GM21717 (cell line): ENCODE measurements around the gene PSMG2.
"Not testable (repeated sequence)": the region's sequence is repeated elsewhere in the genome, so short reads cannot be mapped to it uniquely, and the experiment has no call there.

Experiments used
- ATAC-seq: cut with Tn5 transposase; IDR thresholded peaks from one replicate; pipeline ENCODE4 v1.9.1; 2021; ENCODE audit warnings: mild to moderate bottlenecking, moderate library complexity; ENCODE audit not compliant: unreplicated experiment

Gene PSMG2

DNA sequence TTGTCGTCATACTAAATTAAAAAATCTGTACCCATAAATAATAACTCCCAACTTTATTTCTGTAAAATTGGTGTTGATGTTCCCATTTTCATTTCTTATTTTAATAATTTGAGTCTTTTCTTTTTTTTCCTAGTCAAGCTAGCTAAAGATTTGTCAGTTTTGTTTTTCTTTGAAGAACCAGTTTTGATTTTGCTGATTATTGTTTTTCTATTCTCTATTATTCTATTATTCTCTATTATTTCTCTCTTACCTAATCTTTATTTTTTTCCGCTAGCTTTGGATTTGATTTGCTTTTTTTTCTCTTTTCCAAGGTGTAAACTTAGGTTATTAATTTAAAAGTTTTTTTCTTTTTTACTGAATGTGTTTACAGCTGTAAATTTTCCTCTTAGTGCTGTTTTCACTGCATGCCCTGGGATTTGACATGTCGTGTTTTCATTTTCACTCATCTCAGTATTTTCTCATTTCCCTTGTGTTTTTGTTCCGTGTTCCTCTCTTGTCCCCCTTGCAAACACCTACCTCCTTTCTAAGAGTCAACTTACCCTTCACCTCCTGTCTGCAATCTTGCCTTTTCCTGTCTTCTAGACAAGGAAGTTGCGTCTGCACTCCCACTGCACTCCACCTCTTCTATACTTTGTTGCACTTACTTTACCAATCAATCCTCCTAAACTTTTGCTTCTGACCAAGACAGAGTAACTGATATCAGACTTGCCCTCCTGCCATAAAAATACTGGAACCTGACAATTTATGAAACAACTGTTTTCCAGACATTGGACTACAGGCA lies 18.8 kb downstream of the PSMG2 start:
- no peak for ATAC-seq

DNA sequence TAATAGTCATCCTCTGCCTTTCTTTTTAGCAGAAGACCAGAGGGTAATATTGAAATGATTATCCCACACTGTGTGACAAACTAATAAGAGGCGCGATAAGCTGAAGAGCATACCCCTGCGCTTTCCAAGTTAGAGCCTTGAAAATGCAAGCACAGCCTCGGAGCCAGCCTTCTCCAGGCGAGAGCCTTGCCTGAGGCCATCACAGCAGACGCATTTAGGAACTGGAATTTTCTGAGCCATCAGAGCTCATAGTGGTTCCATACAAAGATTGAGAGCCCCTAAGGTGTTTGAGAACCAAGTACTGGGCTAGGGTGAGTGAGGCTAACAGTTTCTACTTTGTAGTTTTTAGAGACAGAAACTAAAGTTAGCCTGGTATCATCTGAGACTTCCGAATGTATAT lies 19.9 kb downstream of the PSMG2 start:
- ATAC-seq, result no peak

DNA sequence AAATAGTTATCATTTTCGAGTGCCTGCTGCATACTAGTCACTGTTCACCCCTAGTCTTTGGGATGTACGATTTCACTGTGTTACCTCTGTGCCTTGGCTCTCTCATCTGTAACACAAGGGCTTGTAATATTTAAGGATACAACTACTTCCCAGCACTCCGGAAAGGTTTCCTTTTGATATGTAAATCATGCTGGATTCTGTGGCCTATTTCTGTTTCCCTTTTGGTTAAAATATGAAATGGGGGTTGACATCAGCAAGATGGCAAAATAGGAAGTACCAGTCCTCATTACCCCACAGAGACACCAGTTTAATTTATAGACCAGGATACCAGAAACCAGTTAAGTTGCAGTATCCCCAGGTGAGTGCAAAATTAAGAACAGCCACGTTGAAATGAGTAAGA lies 23.5 kb downstream of the PSMG2 start:
- ATAC-seq, result no peak

DNA sequence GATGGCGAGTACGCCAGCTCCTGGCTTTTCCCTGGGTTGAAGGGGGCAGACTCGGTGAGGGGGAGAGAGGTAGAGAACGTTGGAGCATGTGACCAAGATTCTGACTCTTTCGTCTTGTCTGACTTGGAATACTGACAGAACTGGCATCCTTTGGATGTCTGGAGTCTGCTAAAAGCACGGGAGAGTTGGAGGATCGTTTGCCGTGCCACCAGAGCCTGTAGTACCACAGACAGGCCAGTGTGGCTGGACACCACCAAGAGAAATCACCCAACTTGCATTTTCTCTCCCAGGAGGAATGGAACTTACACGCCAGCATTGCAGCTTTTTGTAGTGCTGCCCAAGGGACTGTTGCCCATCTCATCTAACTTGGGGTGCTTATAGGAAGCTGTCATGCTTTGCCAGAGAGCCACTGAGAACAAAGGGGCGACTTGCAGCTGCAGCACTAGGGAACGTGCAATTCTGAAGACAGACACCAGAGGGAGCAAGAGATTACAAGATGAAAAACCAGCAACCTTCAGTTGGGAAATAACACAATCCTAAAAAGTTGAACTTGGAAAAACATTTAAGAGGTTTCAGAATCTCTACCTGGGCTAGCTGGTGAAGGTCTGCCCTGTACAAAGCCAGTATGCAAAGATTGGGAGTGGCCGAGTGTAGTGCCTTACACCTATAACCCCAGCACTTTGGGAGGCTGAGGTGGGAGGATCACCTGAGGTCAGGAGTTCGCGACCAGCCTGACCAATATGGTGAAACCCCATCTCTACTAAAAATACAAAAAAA lies 24.1 kb downstream of the PSMG2 start:
- ATAC-seq, result no peak

DNA sequence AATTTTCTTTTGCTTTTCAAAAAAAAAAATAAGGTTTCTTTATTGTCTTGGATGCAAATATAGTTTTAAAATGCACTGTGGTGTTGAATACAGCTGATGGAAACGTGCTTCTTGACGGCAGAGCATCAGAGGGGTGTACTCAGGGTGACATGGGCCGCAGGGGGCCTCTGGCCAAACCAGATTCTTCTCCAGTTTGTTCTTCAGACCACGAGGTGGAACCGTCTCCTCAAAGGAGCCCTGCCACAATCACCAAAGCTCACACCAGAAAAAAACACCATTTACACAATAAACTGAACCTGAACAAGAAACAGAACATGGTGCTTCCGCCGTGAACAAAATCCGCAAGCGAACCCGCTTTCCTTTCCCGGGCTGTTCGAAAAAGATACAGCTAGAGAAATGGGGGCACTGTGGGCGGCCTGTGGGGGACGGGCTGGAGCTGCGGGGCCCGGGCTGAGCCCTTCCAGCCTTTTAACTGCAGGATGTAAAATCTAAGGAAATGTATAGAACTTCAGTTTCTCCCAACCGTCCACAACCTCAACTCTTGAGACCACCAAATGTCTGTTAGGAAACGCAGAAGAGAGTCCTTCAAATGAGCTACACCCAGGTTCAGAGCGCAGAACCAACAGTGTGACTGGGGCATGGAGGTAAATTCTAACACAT lies 34.5 kb downstream of the PSMG2 start:
- ATAC-seq, result no peak

DNA sequence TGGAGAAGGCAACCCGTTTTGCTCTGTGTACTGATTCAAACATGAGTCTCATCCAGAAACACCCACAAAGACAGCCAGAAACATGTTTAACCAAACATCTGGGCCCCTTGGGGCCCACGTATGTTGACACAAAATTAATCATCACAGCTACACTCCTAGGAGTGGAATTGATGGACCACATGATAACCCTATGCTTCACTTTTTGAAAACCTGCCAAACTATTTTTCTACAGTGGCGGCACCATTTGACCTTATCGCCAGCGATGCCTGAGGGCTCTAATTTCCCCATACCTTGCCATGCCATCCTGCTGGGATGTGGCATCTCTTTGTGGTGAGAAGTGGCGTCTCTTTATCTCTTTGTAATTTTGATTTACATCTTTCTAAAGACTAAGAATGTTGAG lies 38.5 kb downstream of the PSMG2 start:
- no peak for ATAC-seq

DNA sequence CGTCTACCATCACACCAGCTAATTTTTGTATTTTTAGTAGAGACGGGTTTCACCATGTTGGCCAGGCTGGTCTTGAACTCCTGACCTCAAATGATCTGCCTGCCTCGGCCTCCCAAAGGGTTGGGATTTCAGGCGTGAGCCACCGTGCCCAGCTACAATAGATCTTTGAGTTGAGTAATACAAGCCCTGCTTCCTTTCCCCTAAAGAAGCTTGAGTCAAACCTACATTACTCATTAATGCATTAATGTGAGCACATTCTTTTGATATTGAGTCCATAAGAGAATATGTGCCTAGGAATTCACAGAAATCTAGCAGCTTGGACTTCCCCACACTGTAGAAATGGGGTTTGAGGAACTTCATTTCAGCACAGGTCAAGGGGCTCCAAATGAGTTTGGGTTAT lies 39.6 kb downstream of the PSMG2 start:
- no peak for ATAC-seq

DNA sequence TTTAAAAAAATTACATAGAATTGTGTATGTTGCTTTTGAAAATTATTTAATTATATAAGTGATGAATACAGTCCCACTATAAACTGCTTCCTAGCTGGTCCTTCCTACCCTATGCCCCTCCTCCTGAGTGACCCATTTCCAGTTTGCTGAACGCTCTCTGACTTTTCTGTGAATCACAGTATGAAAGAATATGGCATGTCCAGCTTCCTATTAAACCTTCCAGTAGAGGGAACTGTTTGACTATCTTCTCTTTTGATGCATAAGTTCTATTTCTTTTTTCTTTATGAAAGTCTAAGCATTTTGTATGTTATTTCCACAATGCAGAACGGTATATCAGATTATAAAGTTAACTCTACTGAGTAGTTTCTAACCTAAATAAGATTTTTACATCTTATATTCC lies 41.3 kb downstream of the PSMG2 start:
- ATAC-seq, result no peak

DNA sequence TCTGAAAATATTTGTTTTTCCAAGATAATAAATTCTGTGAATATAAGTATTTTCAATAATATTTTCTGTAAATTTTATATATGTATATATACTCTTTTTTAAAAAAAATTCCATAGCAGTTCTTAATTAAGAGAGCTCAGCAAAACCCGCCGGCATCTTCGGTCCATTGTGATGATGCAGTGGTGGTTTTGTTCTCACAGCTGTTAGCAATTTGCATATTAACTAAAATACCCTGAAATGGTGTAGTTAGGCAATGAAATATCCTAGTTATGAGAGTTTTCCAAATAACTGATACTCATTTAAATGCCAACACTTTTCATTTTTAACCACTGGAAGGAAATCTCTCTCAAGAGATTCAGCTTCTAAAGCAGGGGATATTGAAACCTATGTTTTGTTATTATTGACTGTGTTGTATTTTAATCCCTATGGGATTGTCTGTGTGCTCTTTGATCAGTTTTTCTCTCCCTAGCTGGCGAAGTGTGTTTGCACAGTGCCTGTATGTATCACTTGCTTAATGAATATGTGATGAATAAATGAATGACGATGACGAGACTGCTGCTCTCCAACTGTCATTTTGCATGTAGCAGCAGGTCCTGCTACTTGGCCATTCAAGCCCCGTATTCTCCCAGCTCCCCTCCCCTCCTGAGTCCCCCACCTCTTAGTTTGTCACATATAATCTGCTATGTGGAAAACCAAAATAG lies 42.4 kb downstream of the PSMG2 start:
- ATAC-seq, result no peak

DNA sequence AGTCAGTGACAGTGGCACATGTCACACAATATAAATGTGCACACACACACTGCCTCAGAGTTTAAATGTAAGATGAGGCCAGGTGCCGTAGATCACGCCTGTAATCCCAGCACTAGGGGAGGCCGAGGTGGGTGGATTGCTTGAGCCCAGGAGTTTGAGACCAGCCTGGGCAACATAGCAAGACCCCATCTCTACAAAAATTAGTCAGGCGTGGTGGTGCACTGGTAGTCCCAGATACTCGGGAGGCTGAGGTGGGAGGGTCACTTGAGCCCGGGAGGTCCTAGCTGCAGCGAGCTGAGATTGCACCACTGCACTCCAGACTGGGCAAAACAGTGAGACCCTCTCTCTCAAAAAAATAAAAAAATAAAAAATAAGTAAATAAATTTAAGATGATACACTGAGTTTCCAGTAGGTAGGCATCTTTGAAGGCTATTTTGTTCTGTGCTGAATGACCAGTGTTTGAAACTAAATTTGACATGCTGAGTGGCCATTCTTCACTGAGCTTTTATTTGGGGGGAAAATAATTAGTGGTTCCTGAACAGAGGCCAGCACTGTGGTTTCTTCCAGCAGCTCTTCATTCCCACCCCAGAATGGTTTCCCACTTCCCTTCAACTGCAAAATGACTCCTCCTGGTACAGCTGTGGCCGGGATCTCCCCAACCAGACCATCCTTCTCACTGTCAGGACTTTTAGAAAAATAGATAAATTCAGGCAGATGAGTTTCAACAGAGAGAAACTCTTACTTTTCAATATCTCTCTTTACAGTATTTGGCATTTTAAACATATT lies 44.9 kb downstream of the PSMG2 start:
- no peak for ATAC-seq

DNA sequence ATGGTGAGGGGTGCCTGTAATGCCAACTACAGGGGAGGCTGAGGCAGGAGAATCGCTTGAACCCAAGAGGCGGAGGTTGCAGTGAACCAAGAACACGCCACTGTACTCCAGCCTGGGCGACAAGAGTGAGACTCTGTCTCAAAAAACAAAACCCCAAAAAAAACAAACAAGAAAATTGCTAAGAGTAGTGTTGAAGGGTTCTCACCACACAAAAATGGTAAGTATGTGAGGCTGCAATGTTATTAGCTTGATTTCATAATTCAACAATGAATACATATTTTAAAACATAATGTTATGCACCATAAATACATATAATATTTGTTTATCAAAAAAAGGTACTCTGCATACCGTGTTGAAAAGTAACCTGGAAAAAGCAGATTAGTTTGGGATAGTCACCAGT lies 45.8 kb downstream of the PSMG2 start:
- ATAC-seq, result no peak

DNA sequence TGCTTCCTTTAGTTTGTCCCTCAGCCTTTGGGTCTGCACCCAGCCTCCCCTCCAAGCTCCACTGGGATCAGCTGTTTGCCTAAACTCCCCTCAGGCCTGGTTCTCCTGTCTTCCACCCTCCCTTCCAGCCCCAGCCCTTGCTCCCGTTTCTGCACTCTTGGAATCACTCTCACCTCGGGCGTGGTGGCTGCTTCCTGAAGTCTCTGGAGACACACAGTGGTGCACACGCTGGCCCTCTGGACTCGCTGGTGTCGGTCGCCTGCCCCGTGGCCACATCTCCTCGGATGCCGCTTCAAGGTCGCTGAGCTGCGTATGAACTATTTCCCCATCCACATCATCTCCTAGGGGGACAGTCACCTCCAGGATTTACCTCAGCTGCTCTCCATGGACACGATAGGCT lies 46.3 kb downstream of the PSMG2 start:
- ATAC-seq, result no peak

DNA sequence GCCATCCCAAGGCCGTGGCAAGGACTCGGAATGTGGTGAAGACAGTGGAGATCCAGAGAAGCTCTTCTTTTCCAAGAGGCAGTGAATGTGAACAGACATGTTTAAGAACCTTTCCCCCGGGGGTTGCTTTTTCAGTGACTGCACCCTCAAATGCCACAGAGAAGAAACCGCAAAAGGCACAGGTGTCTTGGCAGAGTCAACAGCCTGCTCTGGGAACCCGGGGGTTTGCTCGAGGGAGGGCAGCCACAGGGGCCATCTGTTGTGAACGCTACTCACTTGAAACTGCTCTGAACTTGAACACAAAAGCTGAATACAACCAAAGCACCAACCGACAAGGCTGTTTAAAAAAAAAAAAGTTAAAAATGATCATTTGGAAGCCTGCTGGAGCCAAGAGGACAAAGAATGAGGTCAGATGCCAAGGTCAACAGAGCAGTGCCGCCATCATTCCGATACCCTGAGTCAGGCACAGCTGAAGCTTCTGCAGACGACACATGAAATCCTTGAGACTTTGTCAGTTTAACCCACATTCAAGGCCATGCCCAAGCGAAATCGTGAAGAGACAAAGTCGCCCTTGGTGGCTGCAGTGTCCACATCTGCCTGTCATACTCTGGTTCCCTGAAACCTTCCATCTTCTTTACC lies 47.4 kb downstream of the PSMG2 start:
- no peak for ATAC-seq

DNA sequence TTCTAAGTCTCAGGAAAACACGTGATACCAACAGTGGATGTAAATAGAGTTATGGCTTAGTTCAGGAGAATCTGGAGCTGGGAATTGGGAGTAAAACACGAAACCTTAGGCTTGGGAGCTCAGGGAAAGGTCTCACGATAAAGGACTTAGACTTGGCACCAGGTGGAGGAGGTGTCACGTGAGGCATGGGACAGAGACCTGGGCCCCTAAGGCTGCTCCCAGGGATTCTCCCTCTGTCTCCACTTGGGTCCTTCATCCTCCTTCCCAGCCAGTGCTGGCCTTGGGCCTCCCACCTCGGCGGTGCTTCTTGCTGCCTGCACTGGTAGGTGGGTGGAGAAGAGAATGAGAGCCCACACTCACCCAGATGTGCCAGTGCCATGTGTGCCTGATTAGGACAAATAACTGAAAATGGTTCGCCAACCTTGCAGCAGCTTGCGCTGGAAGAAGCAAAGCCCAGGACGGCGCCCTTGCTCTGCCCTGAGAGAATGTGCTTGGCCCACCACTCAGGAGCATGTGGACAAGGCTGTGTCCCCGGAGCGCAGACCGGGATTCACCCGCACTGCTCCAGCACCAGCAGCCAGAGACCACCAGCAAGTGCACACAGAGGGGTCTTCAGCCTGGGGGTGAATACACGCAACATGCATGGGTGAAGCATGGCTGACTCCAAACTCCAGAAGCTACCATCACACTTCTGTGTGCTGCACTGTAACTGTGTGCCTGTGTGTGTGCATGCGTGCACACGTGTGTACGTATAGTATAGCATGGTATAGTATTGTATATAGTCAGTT lies 48.1 kb downstream of the PSMG2 start:
- ATAC-seq, result no peak

DNA sequence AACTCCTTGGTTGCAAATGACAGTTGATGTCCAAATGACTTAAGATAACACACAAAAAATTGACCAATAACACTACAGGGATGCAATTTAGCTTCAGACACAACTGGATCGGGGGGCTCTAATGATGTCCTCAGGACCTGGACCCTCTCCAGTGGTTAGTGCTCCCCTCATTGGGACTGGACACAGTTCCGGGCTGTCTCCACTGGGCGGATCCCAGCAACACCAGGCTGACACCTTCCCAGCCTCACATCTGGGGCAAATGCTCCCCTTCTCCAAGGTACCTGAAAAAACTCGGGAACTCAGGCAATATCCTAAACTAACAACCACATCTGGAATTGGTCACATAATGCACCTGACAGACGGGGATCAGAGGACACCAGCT lies 48.7 kb downstream of the PSMG2 start:
- ATAC-seq, result no peak

DNA sequence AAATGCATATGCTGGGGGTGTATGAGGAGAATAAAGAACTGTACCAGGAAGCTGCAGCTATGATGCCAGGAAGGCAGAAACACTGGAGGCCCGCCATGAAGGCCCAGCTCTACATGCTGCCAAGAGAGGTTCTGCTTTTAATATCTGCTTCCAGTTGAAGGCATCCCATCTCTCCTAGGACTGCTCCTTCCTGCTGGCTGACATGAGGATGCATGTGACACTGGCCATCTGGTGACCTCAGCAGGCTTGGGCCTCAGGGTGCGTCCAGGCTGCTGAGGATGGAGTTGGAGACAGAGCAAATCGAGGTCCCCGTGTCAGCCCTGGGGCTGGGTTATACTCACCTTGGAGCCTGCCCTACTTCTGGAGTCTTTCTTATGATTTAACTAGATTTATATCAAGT lies 49.0 kb downstream of the PSMG2 start:
- ATAC-seq, result no peak

DNA sequence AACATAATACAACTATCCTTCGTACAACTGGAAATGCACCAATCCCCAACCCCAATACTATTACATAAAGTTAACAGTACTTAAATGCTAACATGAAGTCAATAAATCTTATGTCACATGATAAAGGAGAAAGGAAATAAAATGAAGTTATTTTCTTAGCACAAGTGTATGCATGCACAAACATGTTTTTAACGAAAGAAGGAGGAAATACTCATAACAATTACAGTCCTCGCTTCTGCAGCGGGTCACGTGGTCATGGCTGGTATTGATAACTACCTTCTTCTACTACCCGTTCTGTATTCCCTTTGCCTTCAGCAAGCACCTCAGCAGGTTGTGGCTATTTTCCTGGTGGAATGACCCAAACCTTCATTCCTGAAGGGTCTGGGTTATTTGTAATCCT lies 51.7 kb downstream of the PSMG2 start:
- ATAC-seq, result no peak

DNA sequence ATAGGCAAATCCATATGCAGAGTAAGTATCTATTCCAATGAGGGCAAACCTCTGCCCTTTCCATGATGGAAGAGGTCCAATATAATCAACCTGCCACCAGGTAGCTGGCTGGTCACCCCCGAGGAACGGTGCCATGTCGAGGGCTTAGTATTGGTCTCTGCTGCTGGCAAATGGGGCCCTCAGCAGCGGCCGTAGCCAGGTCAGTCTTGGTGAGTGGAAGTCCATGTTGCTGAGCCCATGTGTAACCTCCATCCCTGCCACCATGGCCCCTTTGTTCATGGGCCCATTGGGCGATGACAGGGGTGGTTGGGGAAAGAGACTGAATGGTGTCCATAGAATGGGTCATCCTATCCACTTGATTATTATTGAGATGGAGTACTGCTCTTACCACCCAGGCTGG lies 52.8 kb downstream of the PSMG2 start:
- not testable (repeated sequence) for ATAC-seq

DNA sequence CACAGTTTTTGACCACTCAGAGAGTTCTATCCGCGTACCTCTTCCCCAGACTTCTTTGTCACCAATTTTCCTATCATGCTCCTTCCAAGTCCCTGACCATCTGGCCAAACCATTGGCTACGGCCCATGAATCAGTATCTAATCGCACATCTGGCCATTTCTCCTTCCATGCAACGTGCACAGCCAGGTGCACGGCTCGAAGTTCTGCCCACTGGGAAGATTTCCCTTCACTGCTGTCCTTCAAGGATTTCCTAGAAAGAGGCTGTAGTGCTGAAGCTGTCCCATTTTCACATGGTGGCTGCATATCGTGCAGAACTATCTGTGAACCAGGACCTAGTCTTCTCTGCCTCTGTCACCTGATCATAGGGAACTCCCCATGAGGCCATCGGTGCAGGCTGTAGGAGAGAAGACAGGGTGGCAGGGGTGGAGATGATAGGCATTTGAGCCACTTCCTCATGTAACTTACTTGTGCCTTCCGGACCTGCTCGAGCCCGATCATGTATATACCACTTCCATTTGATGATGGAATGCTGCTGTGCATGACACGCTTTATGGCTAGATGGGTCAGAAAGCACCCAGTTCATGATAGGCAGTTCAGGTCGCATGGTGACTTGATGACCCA lies 53.9 kb downstream of the PSMG2 start:
- not testable (repeated sequence) for ATAC-seq
